GM18505 (cell line): ENCODE results near the gene KIAA1671.
"Not testable (repeated sequence)": the region's sequence is repeated elsewhere in the genome, so short reads cannot be mapped to it uniquely, and the experiment has no call there.

Experiments
- ATAC-seq: cut with Tn5 transposase; IDR thresholded peaks from one replicate; pipeline ENCODE4 v1.9.1; 2021; ENCODE audit not compliant: unreplicated experiment
- POLR2A ChIP-seq: IDR thresholded peaks from 4 replicates; pipeline ENCODE4 v1.6.1; 2011; ENCODE audit warnings: borderline replicate concordance; ENCODE audit not compliant: insufficient read depth, insufficient read length; ENCODE audit errors: extremely low read depth

KIAA1671 gene

GRCh38 chr22:25237503-25237902 is 285.0 kb downstream of the KIAA1671 start:
- TF ChIP-seq POLR2A, result no peak
- no peak for ATAC-seq

- ATAC-seq, result not testable (repeated sequence)
These were observed 285.5 kb downstream of the KIAA1671 start for GRCh38 chr22:25238058-25238457.
